PC-3 (cell line): Measurements from ENCODE around the gene FAM186B.

Source experiments
- EZH2phosphoT487 ChIP-seq: fragments of 300-600 bp; sonication (generic); IDR thresholded peaks from 2 replicates; pipeline ENCODE4 v1.6.1; 2018; ENCODE audit warnings: mild to moderate bottlenecking, antibody characterized with exemption, low read length, borderline replicate concordance
- TF ChIP-seq, protein P1 (sequence below): fragments of 300-600 bp; sonication (generic); conservative IDR thresholded peaks from 2 replicates; pipeline ENCODE4 v1.5.1; 2017; ENCODE audit warnings: antibody characterized with exemption, low read depth, mild to moderate bottlenecking, low read length

DNA sequence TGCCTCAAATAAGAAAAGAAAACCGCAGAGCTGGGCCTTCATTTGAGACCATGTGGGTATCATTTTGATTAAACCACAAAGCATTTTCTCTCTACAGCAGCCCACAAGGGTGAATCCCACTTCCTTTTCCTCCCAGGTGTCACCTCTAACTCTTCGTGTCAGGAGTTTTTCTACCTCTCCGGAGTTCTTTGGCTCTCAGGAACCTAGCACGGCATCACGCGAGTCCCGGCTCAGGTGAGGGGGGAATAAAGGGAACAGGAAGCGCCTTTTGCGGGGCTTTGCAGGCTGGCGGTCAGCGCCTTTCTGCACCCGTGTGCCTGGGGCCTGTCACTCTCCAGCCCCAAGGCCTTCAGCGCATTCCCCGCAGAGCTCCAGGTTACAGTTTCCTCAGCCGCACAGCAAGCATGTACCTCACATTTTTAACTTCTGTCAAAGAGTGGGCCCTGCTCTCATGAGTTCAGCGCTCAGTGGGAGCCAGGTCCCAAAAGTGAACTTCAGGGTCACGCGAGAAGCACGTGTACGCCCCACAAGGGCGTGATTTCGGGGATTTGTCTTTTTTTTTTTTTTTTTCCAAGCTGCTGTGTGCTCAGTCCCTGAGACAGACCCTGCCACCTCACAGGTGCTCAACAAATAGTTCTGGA lies 17.2 kb upstream of the FAM186B start:
- TF ChIP-seq, protein P1, sequence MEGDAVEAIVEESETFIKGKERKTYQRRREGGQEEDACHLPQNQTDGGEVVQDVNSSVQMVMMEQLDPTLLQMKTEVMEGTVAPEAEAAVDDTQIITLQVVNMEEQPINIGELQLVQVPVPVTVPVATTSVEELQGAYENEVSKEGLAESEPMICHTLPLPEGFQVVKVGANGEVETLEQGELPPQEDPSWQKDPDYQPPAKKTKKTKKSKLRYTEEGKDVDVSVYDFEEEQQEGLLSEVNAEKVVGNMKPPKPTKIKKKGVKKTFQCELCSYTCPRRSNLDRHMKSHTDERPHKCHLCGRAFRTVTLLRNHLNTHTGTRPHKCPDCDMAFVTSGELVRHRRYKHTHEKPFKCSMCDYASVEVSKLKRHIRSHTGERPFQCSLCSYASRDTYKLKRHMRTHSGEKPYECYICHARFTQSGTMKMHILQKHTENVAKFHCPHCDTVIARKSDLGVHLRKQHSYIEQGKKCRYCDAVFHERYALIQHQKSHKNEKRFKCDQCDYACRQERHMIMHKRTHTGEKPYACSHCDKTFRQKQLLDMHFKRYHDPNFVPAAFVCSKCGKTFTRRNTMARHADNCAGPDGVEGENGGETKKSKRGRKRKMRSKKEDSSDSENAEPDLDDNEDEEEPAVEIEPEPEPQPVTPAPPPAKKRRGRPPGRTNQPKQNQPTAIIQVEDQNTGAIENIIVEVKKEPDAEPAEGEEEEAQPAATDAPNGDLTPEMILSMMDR: no peak
- TF ChIP-seq EZH2phosphoT487: no peak
